AG04449 (cell line): Measurements from ENCODE around the gene TNFSF8.

Experiments used
- CTCF ChIA-PET: fragments of 350-600 bp; formaldehyde crosslinking; extraction: SDS; loops from one replicate; lab custom pipeline; 2021; ENCODE audit warnings: antibody characterized with exemption; lab: Yijun Ruan, JAX
- POLR2A ChIA-PET: fragments of 400-600, 350-600 bp; formaldehyde crosslinking; extraction: SDS; loops from one replicate; lab custom pipeline; 2020; ENCODE audit warnings: antibody characterized with exemption, inconsistent platforms; lab: Yijun Ruan, JAX
- DNase-seq: peaks from one replicate; pipeline ENCODE4 v3.0.0-alpha.2; 2010; ENCODE audit warnings: low read depth, low spot score
- H3K4me3 ChIP-seq: 2 replicates; pipeline ENCODE4 v1.5.1; 2011; ENCODE audit warnings: low read depth, mild to moderate bottlenecking, control low read depth, low read length
- TF ChIP-seq, protein P1 (sequence below): IDR thresholded peaks from one replicate; pipeline ENCODE4 v1.5.1; 2011; ENCODE audit warnings: mild to moderate bottlenecking, moderate library complexity, low read length, control low read depth, inconsistent platforms; ENCODE audit not compliant: insufficient read depth; ENCODE audit errors: missing control alignments

Gene TNFSF8

GRCh38 chr9:114965564-114965963, 35.2 kb upstream of the TNFSF8 start:
- ChIA-PET CTCF (no interaction called here), POLR2A (no interaction called here)
- no peak for DNase-seq
- TF ChIP-seq, protein P1, sequence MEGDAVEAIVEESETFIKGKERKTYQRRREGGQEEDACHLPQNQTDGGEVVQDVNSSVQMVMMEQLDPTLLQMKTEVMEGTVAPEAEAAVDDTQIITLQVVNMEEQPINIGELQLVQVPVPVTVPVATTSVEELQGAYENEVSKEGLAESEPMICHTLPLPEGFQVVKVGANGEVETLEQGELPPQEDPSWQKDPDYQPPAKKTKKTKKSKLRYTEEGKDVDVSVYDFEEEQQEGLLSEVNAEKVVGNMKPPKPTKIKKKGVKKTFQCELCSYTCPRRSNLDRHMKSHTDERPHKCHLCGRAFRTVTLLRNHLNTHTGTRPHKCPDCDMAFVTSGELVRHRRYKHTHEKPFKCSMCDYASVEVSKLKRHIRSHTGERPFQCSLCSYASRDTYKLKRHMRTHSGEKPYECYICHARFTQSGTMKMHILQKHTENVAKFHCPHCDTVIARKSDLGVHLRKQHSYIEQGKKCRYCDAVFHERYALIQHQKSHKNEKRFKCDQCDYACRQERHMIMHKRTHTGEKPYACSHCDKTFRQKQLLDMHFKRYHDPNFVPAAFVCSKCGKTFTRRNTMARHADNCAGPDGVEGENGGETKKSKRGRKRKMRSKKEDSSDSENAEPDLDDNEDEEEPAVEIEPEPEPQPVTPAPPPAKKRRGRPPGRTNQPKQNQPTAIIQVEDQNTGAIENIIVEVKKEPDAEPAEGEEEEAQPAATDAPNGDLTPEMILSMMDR = no peak
- no peak overlapping the region for H3K4me3 ChIP-seq

DNA sequence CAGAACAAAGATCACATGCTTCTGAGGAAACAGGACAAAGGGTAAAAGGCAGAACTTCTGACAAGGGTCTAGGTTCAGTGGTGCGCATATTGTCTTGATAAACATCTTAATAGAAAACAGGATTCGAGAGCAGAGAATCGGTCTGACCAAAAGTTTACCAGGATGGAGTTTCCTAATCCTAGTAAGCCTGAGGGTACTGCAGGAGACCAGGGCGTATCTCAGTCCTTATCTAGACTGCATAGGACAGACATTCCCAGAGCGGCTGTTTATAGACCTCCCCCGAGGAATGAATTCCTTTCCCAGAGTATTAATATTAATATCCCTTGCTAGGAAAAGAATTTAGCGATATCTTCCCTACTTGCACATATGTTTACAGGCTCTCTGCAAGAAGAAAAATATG, 32.4 kb upstream of the TNFSF8 start:
- DNase-seq = no peak
- ChIA-PET POLR2A (no interaction called here), CTCF (no interaction called here)
- no peak overlapping the region for H3K4me3 ChIP-seq
- TF ChIP-seq, protein P1 = no peak

GRCh38 chr9:114960276-114960675, 29.9 kb upstream of the TNFSF8 start:
- DNase-seq = no peak
- ChIA-PET CTCF (interaction anchor here (1.0 kb wide), 1 partner anchor 293 kb away, joined by 3 read pairs; no protein-coding TSS in a partner anchor), POLR2A (no interaction called here)
- H3K4me3 ChIP-seq = no peak overlapping the region
- TF ChIP-seq, protein P1 = no peak

DNA sequence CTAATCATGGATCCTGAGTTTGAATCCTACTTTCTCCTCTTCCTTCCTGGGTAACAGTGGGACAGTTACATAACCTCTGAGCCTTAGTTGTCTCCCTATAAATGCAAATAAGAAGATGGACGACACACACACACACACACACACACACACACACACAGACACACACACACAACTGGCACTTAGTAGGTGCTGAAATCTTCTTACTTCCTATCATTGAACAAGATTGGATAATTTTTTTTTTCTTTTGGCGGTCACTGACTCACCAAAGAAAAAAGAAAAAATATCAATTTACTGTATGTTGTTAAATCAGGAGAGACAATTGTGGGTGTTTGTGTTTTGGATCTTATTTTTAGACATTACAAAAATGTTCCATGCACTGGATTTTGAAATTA, 28.4 kb upstream of the TNFSF8 start:
- TF ChIP-seq, protein P1 = no peak
- H3K4me3 ChIP-seq = no peak overlapping the region
- ChIA-PET CTCF (no interaction called here), POLR2A (no interaction called here)
- DNase-seq = no peak

DNA sequence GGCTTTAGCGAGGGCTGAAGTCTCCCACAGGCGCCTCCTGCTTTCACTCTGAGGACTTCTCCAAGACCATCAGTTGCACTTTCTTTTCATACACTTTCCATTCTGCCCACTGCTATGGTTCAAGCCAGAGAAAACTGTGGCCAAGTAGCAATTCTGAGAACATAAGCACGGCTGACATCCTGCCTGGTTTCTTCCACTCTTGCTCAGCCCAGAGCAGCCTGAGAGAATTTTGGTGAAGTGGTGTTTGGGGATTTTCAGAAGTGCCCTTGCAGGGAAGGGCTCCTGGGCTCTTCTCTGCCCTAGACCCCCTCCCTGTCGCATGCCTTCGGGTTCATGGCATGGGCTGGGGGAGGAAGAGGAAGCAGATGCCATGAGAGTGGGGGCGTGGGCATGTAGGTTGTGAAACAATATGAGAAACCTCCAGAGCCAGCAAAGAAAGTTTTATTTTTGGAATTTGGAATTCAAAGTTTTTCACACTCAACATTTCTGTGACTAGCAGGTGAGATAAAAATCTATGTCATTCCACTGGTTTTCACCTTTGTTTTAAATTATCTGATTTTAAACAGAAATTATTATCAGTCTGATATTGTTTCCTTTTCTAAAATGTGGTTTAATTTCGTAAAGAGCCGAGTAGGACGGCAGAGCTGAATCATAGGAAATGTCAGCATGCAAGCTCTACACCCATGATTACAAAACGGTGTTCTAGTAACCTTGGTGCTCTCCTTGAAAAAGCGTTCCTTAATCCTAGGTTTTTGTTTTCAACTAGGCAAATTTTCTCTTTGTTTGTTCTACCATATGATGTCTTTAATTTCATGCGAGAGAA, 27.8 kb upstream of the TNFSF8 start:
- no peak overlapping the region for H3K4me3 ChIP-seq
- TF ChIP-seq, protein P1 = no peak
- POLR2A ChIA-PET = no interaction called here
- no peak for DNase-seq
- CTCF ChIA-PET = no interaction called here

DNA sequence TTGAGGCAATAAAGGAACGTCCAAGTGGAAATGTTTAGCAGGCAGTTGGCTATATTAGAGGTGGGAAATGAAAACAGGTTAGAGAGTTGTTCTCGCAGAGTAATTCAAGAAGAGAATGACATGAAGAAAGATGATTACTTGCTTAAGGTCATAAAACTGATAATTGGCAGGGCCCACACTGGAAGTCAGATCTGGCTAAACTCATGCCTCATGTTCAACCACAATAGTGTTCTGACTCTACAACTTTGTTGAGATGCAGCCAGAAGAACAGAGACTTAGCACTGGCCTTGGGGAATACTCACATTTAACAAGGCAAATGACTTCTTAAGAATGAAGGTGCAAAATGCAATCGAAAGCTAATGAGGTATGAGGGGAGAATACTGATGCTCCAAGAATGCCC, 27.2 kb upstream of the TNFSF8 start:
- POLR2A ChIA-PET = no interaction called here
- DNase-seq = no peak
- no peak overlapping the region for H3K4me3 ChIP-seq
- TF ChIP-seq, protein P1 = no peak
- CTCF ChIA-PET = interaction anchor here (1.1 kb wide), 1 partner anchor 523 kb away, joined by 3 read pairs; no protein-coding TSS in a partner anchor
